ENCODE measurements around the gene PCSK5.

GRCh38 chr9:75962013-75962661 lies 71.7 kb downstream of the PCSK5 start:
- TF ChIP-seq CTCF (IDR thresholded peaks at IDR 0.05) (no peak), POLR2A (IDR thresholded peaks at IDR 0.05) (no peak)

All from right lobe of liver (tissue), 4 donors.